ENCODE data around the gene PPP1R9A.

Gene PPP1R9A

DNA sequence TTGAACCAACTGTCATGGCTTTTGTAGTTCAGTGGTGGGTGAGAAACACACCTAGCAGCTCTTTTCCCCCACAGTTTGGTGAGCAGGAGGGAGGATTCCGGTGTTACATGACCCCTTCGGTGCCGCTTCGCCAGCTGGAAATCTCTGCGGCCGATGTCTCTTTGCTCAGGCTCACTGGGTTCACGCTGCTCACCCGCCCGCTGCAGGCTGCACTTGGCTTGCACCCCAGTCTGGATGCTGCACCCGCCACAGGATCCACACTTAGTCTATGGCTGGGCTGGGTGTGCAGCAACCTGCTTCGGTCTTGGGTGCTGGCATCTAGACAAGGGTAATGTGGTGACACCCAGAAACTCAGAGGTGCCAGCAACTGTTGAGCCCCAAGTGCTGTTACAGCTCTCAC, 225.1 kb downstream of the PPP1R9A start:
- H3K27me3 ChIP-seq (ENCODE audit: low read depth) = no peaks in the 10 kb centered on the region
- no peaks in the 10 kb centered on the region for H3K36me3 ChIP-seq (replicated peaks)
- peaks cover 12% of the 10 kb centered on the region for H3K4me1 ChIP-seq
- no peak for DNase-seq (ENCODE audit: low spot score in 2 of 2)
- H3K4me3 ChIP-seq = no peak overlapping the region
- in situ Hi-C loops (cut with MboI; ENCODE audit: low sequenced_read_pairs) = no loop called here
- no peaks in the 10 kb centered on the region for H3K9me3 ChIP-seq

DNA sequence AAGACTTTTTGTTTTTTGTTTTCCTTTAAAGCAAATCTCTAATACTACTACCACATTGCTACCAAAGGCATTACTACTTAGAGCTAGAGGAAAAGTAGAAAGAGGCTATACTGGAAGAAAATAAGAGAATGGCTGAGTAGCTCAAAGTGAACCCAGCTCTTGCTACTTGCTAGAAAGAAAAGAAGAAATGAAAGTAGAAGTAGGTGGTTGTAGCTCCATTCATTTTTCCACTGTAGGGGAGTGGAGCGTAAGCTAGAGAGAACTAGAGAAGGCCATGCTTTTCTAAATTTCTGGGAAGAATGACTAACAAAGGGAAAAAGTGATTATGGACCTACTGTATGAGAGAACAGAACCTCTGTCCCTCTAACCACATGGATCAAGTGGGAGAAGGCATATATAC, 232.5 kb downstream of the PPP1R9A start:
- in situ Hi-C loops (cut with MboI; ENCODE audit: low sequenced_read_pairs) = no loop called here
- no peak for DNase-seq (ENCODE audit: low spot score in 2 of 2)
- no peak overlapping the region for H3K4me3 ChIP-seq
- H3K9me3 ChIP-seq = no peaks in the 10 kb centered on the region
- H3K27me3 ChIP-seq (ENCODE audit: low read depth) = no peaks in the 10 kb centered on the region
- no peaks in the 10 kb centered on the region for H3K4me1 ChIP-seq
- no peaks in the 10 kb centered on the region for H3K36me3 ChIP-seq (replicated peaks)

DNA sequence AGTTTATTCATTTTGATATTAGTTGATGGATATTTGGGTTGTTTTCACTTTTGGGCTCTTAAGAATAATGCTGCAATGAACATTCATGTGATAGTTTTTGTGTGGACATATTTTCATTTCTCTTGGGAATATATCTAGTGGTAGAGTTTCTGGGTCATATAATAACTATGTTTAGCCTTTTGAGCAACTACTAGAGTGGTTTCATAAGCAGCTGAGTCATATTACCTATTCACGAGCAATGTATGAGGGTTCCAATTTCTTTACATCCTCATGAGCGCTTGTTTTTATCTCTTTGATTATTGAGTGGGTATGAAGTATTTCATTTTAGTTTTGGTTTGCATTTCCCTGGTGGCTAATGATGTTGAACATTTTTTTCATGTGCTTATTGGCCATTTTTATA, 234.4 kb downstream of the PPP1R9A start:
- no peaks in the 10 kb centered on the region for H3K36me3 ChIP-seq (replicated peaks)
- no peaks in the 10 kb centered on the region for H3K27me3 ChIP-seq (ENCODE audit: low read depth)
- in situ Hi-C loops (cut with MboI; ENCODE audit: low sequenced_read_pairs) = no loop called here
- H3K4me3 ChIP-seq = no peak overlapping the region
- no peak for DNase-seq (ENCODE audit: low spot score in 2 of 2)
- H3K9me3 ChIP-seq = no peaks in the 10 kb centered on the region
- H3K4me1 ChIP-seq = no peaks in the 10 kb centered on the region

DNA sequence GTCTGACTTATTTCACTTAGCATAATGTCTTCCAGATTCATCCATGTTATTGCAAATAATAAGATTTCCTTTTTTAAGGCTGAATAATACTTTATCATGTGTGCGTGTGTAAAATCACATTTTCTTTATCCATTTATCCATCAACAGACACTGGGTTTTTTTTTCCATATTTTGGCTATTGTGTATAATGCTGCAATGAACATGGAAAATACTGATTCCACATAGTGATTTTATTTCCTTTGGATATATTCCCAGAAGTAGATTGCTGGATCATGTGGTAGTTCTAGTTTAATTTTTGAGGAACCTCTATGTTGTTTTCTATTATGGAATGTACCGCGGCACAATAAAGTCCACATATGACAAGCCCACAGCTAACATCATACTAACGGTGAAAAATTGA, 236.9 kb downstream of the PPP1R9A start:
- Histone ChIP-seq H3K9me3 (no peaks in the 10 kb centered on the region; the same call in 1 of the 2 replicates), H3K4me3 (no peak overlapping the region), H3K36me3 (replicated peaks) (no peaks in the 10 kb centered on the region), H3K4me1 (no peaks in the 10 kb centered on the region), H3K27me3 (ENCODE audit: low read depth) (no peaks in the 10 kb centered on the region)
- in situ Hi-C loops (cut with MboI; ENCODE audit: low sequenced_read_pairs) = no loop called here
- no peak for DNase-seq (ENCODE audit: low spot score in 2 of 2)

DNA sequence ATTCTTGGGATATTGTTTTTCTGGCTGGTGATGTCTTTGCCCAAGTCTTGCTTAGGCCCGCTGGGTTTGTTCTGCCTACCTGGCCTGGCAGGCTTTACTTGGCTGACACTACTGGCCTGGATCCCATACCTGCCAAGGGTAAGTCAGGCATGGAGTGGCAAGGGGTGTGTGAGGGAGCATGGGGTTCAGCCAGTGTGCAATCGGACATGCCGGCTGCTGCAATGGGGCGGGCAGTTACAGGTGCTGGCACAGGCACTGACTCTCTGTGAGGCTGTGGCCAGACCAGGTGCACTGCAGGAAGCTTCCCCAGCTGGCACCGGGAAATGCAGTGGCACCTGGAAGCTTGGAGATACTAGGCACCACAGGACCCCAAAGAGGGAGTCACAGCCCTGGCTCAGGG, 248.6 kb downstream of the PPP1R9A start:
- DNase-seq (ENCODE audit: low spot score in 2 of 2) = no peak
- Histone ChIP-seq H3K9me3 (no peaks in the 10 kb centered on the region; the same call in 1 of the 2 replicates), H3K4me1 (no peaks in the 10 kb centered on the region), H3K27me3 (ENCODE audit: low read depth) (no peaks in the 10 kb centered on the region), H3K36me3 (replicated peaks) (no peaks in the 10 kb centered on the region), H3K4me3 (no peak overlapping the region)
- in situ Hi-C loops (cut with MboI; ENCODE audit: low sequenced_read_pairs) = no loop called here

DNA sequence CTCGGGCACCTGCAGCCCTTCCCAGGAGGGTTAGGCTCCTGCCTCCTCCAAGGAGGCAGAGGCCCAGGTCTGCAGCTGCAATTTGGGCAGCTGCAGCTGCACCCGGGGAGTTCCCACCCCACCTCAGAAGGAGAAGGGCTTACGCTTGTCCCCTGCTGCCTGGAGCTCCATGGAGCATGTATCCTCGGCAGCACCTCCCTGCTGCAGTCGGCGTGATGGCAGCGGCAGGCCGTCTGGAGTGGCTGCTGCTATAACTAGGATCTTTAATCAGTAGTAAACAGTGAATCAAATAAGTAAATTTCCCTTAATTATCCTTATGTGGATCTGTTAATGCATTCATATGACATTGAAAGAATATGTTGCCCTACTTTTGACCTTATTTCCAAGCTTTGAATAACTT, 250.0 kb downstream of the PPP1R9A start:
- no peaks in the 10 kb centered on the region for H3K4me1 ChIP-seq
- in situ Hi-C loops (cut with MboI; ENCODE audit: low sequenced_read_pairs) = no loop called here
- DNase-seq (ENCODE audit: low spot score in 2 of 2) = no peak
- H3K27me3 ChIP-seq (ENCODE audit: low read depth) = no peaks in the 10 kb centered on the region
- H3K9me3 ChIP-seq = no peaks in the 10 kb centered on the region; the same call in 1 of the 2 replicates
- H3K4me3 ChIP-seq = no peak overlapping the region
- H3K36me3 ChIP-seq (replicated peaks) = no peaks in the 10 kb centered on the region

DNA sequence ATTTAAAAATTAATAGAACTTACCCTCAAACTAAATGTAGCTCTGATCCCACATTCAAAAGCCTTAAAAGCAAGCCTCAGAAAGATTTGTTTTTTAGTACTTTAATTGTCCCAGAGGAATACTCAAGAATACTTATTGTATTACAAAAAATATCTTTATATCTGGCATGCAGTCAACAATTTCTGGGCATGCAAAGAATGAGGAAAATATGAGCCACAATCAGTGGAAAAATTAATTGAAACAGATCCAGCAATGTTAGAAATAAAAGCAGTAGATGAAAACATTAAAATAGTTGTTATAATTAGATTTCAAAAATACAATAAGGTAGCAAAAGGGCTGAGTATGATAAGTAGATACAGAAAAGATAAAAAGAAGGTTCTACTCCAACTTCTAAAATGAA, 262.3 kb downstream of the PPP1R9A start:
- in situ Hi-C loops (cut with MboI; ENCODE audit: low sequenced_read_pairs) = no loop called here
- H3K9me3 ChIP-seq = no peaks in the 10 kb centered on the region
- DNase-seq (ENCODE audit: low spot score in 2 of 2) = no peak
- no peaks in the 10 kb centered on the region for H3K36me3 ChIP-seq (replicated peaks)
- no peak overlapping the region for H3K4me3 ChIP-seq
- no peaks in the 10 kb centered on the region for H3K4me1 ChIP-seq
- H3K27me3 ChIP-seq (ENCODE audit: low read depth) = no peaks in the 10 kb centered on the region

DNA sequence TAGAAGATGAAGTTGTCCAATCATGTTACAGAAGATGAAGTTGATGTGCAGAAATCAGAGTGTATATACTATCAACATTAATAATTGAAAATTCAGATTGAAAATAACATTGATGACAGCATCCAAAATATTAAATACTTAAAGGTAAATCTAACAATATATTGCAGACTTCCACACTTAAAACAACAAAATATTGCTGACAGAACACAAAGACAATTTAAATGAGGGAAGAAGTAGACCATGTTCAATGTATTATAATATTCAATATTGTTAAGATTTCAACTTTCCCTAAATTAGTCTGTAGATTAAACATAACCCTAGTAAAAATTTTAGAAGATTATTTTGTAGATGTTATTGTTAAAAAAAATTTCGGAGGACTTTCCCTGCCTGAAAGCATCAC, 265.0 kb downstream of the PPP1R9A start:
- Histone ChIP-seq H3K4me3 (no peak overlapping the region), H3K27me3 (ENCODE audit: low read depth) (no peaks in the 10 kb centered on the region), H3K4me1 (no peaks in the 10 kb centered on the region; the same call in 1 of the 2 replicates), H3K9me3 (no peaks in the 10 kb centered on the region), H3K36me3 (replicated peaks) (no peaks in the 10 kb centered on the region)
- in situ Hi-C loops (cut with MboI; ENCODE audit: low sequenced_read_pairs) = no loop called here
- no peak for DNase-seq (ENCODE audit: low spot score in 2 of 2)

DNA sequence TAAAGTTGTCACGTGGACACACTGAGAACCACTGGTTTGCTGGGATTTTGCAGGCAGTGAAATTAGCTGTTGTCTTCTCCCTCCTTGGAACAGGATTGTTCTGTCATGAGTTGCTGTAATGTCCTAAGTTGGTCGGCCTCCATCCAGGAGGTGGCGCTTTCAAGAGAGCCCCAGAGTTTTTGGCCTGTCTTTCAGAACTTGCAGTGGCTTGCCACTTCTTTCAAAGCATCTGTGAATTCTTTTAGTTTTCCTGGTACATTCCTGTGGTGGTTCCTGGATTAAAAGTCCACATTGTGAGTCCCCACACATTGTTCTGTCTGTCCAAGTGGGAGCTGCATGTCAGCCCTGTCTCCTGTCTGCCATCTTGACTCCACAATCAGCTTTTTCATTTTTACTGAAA, 283.1 kb downstream of the PPP1R9A start:
- H3K9me3 ChIP-seq = no peaks in the 10 kb centered on the region
- no peak overlapping the region for H3K4me3 ChIP-seq
- no peak for DNase-seq (ENCODE audit: low spot score in 2 of 2)
- in situ Hi-C loops (cut with MboI; ENCODE audit: low sequenced_read_pairs) = no loop called here
- peaks cover 8% of the 10 kb centered on the region for H3K4me1 ChIP-seq
- H3K27me3 ChIP-seq (ENCODE audit: low read depth) = no peaks in the 10 kb centered on the region
- no peaks in the 10 kb centered on the region for H3K36me3 ChIP-seq (replicated peaks)

DNA sequence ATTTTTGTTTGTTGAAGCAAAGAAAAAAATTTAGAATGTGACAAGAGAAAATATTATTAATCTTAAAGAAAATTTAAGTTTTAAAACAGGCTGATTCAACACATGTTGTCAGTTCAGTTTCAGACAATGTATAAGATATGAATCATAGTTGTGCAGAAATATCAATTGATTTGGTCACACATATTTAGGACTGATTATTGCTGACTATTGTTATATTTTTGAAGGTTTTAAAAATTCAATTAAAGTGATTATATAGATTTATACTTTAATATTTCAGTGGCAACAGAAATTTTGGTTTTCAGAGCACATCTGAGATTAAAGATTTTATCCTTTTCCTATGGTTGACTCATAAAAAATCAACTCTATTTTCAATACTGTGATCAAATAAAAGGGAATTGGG, 284.4 kb downstream of the PPP1R9A start:
- Histone ChIP-seq H3K36me3 (replicated peaks) (no peaks in the 10 kb centered on the region), H3K9me3 (no peaks in the 10 kb centered on the region), H3K27me3 (ENCODE audit: low read depth) (no peaks in the 10 kb centered on the region), H3K4me1 (peaks cover 8% of the 10 kb centered on the region), H3K4me3 (no peak overlapping the region)
- in situ Hi-C loops (cut with MboI; ENCODE audit: low sequenced_read_pairs) = no loop called here
- no peak for DNase-seq (ENCODE audit: low spot score in 2 of 2)

DNA sequence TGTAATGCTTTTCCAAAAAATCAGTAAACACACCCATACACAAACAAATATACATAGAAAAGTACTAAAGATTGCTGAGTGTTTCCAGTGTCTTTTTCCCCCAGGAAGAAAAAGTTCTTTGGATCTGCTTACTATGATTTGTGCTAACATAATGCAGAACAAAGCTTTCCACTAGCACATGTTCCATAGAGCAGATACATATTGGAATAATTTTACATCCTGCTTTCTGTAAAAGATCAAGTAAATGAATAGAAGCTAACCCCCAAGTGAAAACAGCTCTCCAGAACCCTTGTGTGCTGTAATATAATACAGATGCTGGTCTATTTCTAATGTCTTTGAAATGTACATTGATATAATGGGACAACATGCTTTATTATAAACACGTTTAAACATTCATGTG, 291.5 kb downstream of the PPP1R9A start:
- DNase-seq (ENCODE audit: low spot score in 2 of 2) = no peak
- no peaks in the 10 kb centered on the region for H3K36me3 ChIP-seq (replicated peaks)
- in situ Hi-C loops (cut with MboI; ENCODE audit: low sequenced_read_pairs) = no loop called here

DNA sequence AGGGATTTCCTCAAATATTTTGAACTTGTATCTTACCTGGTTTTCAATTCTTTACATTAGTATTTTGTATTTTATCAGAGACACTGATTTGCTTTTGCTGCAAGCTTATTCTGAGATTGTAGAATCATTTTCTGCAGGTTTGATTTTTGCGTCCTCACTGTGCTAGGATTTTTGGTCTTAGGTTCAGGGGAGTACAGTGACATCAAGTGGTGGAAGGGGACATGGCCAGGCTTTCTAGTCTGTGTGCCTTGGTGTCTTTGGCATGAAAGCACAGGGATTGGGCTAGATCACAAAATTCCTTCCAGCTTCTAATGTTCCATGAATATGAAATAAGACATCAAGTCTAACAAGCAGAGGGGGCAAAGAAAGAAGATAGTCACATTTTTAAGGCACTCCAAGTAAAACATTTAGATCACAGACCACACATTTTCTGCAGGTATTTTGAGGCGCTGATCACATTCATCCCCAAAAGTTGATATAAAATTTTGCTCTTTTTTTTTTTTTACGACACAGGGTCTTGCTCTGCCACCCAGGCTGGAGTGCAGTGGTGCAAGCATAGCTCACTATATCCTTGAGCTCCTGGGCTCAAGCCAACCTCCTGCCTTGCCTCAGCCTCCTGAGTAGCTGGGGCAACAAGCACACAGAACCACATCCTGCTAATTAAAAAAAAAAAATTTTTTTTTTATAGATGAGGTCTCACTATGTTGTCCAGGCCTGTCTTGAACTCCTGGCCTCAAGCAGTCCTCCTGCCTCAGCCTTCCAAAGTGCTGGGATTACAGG, 292.6 kb downstream of the PPP1R9A start:
- H3K27me3 ChIP-seq (ENCODE audit: low read depth) = no peaks in the 10 kb centered on the region
- H3K9me3 ChIP-seq = no peaks in the 10 kb centered on the region
- no peak overlapping the region for H3K4me3 ChIP-seq
- DNase-seq (ENCODE audit: low spot score in 2 of 2) = peak; percentile 55 to 58
- H3K36me3 ChIP-seq (replicated peaks) = no peaks in the 10 kb centered on the region
- in situ Hi-C loops (cut with MboI; ENCODE audit: low sequenced_read_pairs) = no loop called here
- H3K4me1 ChIP-seq = no peaks in the 10 kb centered on the region

More for the DNA sequence above, 291.5 kb downstream of the PPP1R9A start:
- H3K27me3 ChIP-seq (ENCODE audit: low read depth) = no peaks in the 10 kb centered on the region
- no peaks in the 10 kb centered on the region for H3K4me1 ChIP-seq
- no peaks in the 10 kb centered on the region for H3K9me3 ChIP-seq
- H3K4me3 ChIP-seq = no peak overlapping the region

DNA sequence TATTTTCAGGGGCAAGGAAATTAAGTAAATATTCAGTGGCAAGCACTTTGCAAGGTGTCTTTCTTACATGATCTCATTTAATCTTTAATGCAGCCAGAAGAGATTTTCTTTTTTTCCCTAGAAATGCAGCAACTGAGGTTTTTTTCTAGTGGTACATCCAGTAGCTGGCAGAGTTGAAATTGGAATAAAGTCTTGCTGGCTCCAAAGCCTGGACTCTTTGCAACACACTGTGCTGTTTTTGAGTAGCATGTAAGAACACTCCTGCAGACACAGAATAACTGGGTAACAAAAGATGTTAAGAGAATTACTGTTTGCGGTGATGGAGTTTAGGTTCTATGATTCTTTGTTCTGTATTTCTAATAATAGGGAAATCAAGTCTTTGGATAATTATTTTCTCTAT, 293.3 kb downstream of the PPP1R9A start:
- DNase-seq (ENCODE audit: low spot score in 2 of 2) = no peak
- Histone ChIP-seq H3K27me3 (ENCODE audit: low read depth) (no peaks in the 10 kb centered on the region), H3K4me1 (peaks cover 5% of the 10 kb centered on the region), H3K36me3 (replicated peaks) (no peaks in the 10 kb centered on the region), H3K4me3 (no peak overlapping the region), H3K9me3 (no peaks in the 10 kb centered on the region)
- in situ Hi-C loops (cut with MboI; ENCODE audit: low sequenced_read_pairs) = no loop called here

DNA sequence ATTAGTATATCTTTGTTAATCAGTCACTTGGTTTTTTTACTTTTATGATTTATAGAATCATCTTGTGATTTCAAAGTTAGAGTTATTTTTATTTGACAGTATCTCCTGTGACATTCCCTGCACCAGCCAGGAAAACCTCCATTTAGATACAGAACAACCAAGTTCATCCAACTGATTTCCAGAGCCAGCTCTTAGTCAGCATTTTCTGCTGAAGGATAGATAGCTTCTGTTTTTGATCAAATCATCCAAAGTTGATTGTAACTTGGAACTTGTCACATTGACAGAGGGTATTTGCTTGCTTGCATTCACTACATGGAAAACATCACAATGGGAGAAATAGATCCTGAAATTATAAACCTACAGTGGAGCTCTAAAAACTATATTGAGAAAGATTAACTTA, 294.3 kb downstream of the PPP1R9A start:
- no peaks in the 10 kb centered on the region for H3K27me3 ChIP-seq (ENCODE audit: low read depth)
- H3K9me3 ChIP-seq = no peaks in the 10 kb centered on the region
- H3K36me3 ChIP-seq (replicated peaks) = no peaks in the 10 kb centered on the region
- in situ Hi-C loops (cut with MboI; ENCODE audit: low sequenced_read_pairs) = no loop called here
- H3K4me3 ChIP-seq = no peak overlapping the region
- H3K4me1 ChIP-seq = peaks cover 5% of the 10 kb centered on the region
- no peak for DNase-seq (ENCODE audit: low spot score in 2 of 2)

DNA sequence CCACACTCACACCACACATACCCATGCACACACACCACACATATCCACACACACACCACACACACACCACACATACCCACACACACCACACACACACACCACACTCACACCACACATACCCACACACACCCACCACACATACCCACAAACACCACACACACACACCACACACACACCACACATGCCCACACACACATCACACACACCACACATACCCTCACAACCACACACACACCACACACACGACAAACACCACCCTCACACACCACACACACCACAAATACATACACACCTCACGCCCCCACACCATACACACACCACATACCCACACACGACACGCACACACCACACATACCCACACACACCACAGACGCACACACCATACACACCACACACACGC, 297.2 kb downstream of the PPP1R9A start:
- in situ Hi-C loops (cut with MboI; ENCODE audit: low sequenced_read_pairs) = no loop called here
- DNase-seq (ENCODE audit: low spot score in 2 of 2) = no peak
- Histone ChIP-seq H3K36me3 (replicated peaks) (no peaks in the 10 kb centered on the region), H3K4me1 (peaks cover 5% of the 10 kb centered on the region), H3K9me3 (no peaks in the 10 kb centered on the region), H3K27me3 (ENCODE audit: low read depth) (no peaks in the 10 kb centered on the region), H3K4me3 (no peak overlapping the region)

Measured in HAP-1 (cell line).